Tibial nerve (tissue), 4 donors: ENCODE data around the gene SLC35A5.

Experiments used
- CTCF ChIP-seq, 5 experiments: fragments of 200-600 bp in 3 of 5; fragments of 450-650 bp in 2 of 5; sonication (generic) in 3 of 5; IDR thresholded peaks; one replicate each; pipeline ENCODE4 v1.5.1; 2016 to 2019; ENCODE audit warnings: antibody characterized with exemption in 5 of 5, mild to moderate bottlenecking in 3 of 5, moderate library complexity in 2 of 5
- EP300 ChIP-seq, 2 donors: sonication (generic); formaldehyde crosslinking; IDR thresholded peaks; one replicate each; pipeline ENCODE4 v1.6.1; 2017; ENCODE audit warnings: antibody characterized with exemption in 2 of 2, mild to moderate bottlenecking in 1 of 2
- POLR2A ChIP-seq, 2 donors: fragments of 450-650 bp; IDR thresholded peaks; one replicate each; pipeline ENCODE4 v1.6.1; 2017; ENCODE audit warnings: antibody characterized with exemption in 2 of 2, mild to moderate bottlenecking in 2 of 2, moderate library complexity in 2 of 2

GRCh38 chr3:112560307-112560706 is 1.5 kb upstream of the SLC35A5 start:
- no peak for TF ChIP-seq CTCF (IDR thresholded peaks at IDR 0.05)
- TF ChIP-seq POLR2A (IDR thresholded peaks at IDR 0.05), result no peak
- TF ChIP-seq EP300 (IDR thresholded peaks at IDR 0.05), result no peak
